ENCODE data around the gene RPLP1. TPM values are rescaled to one million over a fixed set of nuclear protein-coding genes. Genes with fewer than 3 reads are reported as not detected.

RPLP1 gene
- total RNA-seq, 1 experiment from 2014 or later, result 1,651 TPM

DNA sequence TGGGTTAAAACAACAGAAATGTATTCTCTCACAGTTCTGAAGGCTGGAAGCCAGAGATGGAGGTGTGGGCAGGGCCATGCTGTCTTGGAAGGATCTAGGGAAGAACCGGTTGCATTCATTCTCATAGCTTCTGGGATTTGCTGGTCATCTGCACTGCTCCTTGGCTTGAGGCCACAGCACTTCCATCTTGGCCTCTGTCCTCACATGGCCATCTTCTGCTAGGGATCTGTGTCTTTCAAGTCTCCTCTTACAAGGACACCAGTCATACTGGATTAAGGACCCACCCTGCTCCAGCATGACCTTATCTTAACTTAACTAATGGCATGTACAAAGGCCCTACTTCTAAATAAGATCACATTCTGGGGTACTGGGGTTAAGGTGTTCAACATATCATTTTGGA lies 47.7 kb downstream of the RPLP1 start:
- ChIA-PET POLR2A (ENCODE audit: unreplicated experiment) (no interaction called here), CTCF (no interaction called here)
- Histone ChIP-seq H3K4me1 (replicated peaks; ENCODE audit: insufficient read depth) (no peaks in the 10 kb centered on the region), H3K79me2 (ENCODE audit: low read depth) (no peaks in the 10 kb centered on the region), H2AFZ (no peak overlapping the region), H3K9me3 (ENCODE audit: insufficient read depth, low read depth) (no peaks in the 10 kb centered on the region), H3K9me2 (ENCODE audit: insufficient read depth) (no peaks in the 10 kb centered on the region), H3K36me3 (ENCODE audit: low read depth) (no peaks in the 10 kb centered on the region), H3F3A (ENCODE audit: insufficient read depth, low read depth) (no peaks in the 10 kb centered on the region), H3K4me3 (no peak overlapping the region), H3K27me3 (ENCODE audit: insufficient read depth, low read depth) (no peaks in the 10 kb centered on the region), H3K27ac (no peak overlapping the region), H4K20me1 (ENCODE audit: insufficient read depth) (no peaks in the 10 kb centered on the region), H3K4me2 (no peak overlapping the region)
- BruUV-seq (replicated peaks), result no TSS peak
- no peak for TF ChIP-seq EZH2 (IDR thresholded peaks at IDR 0.05; ENCODE audit: low read depth)
- TF ChIP-seq, protein P1, sequence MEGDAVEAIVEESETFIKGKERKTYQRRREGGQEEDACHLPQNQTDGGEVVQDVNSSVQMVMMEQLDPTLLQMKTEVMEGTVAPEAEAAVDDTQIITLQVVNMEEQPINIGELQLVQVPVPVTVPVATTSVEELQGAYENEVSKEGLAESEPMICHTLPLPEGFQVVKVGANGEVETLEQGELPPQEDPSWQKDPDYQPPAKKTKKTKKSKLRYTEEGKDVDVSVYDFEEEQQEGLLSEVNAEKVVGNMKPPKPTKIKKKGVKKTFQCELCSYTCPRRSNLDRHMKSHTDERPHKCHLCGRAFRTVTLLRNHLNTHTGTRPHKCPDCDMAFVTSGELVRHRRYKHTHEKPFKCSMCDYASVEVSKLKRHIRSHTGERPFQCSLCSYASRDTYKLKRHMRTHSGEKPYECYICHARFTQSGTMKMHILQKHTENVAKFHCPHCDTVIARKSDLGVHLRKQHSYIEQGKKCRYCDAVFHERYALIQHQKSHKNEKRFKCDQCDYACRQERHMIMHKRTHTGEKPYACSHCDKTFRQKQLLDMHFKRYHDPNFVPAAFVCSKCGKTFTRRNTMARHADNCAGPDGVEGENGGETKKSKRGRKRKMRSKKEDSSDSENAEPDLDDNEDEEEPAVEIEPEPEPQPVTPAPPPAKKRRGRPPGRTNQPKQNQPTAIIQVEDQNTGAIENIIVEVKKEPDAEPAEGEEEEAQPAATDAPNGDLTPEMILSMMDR (conservative IDR thresholded peaks at IDR 0.05), result no peak
- intact Hi-C loops (cut with micrococcal nuclease; ENCODE audit: unreplicated experiment), result no loop called here
- DNase-seq, result no peak

DNA sequence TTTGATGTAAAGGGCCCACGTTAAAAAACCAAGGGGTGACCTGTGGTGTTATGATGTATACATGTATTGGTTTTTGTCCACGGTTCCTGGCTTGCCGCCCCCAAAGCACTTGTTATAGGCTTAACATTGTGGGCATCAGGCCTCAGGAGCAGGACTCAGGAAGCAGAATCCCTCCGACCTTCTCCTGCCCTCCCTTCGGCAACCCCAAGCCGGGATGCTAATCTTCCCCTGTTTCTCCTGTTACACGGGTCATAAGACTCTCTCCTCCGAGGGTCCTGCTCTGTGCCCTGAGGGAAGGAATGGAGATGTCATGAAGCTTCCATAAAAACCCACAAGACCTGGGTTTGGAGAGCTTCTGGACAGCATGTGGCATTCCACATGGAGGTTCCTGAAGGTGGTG lies 48.8 kb downstream of the RPLP1 start:
- no peak overlapping the region for H3K4me2 ChIP-seq
- TF ChIP-seq, protein P1 (conservative IDR thresholded peaks at IDR 0.05), result no peak
- TF ChIP-seq EZH2 (IDR thresholded peaks at IDR 0.05; ENCODE audit: low read depth), result no peak
- no peak for DNase-seq
- H2AFZ ChIP-seq, result no peak overlapping the region
- CTCF ChIA-PET, result no interaction called here
- H4K20me1 ChIP-seq (ENCODE audit: insufficient read depth), result no peaks in the 10 kb centered on the region
- no peaks in the 10 kb centered on the region for H3K27me3 ChIP-seq (ENCODE audit: insufficient read depth, low read depth)
- POLR2A ChIA-PET (ENCODE audit: unreplicated experiment), result no interaction called here
- H3K9me2 ChIP-seq (ENCODE audit: insufficient read depth), result no peaks in the 10 kb centered on the region
- H3F3A ChIP-seq (ENCODE audit: insufficient read depth, low read depth), result no peaks in the 10 kb centered on the region
- H3K36me3 ChIP-seq (ENCODE audit: low read depth), result no peaks in the 10 kb centered on the region
- no peaks in the 10 kb centered on the region for H3K4me1 ChIP-seq (replicated peaks; ENCODE audit: insufficient read depth)
- intact Hi-C loops (cut with micrococcal nuclease; ENCODE audit: unreplicated experiment), result no loop called here
- H3K79me2 ChIP-seq (ENCODE audit: low read depth), result no peaks in the 10 kb centered on the region
- no peak overlapping the region for H3K4me3 ChIP-seq
- no peaks in the 10 kb centered on the region for H3K9me3 ChIP-seq (ENCODE audit: insufficient read depth, low read depth)
- no TSS peak for BruUV-seq (replicated peaks)
- H3K27ac ChIP-seq, result no peak overlapping the region

DNA sequence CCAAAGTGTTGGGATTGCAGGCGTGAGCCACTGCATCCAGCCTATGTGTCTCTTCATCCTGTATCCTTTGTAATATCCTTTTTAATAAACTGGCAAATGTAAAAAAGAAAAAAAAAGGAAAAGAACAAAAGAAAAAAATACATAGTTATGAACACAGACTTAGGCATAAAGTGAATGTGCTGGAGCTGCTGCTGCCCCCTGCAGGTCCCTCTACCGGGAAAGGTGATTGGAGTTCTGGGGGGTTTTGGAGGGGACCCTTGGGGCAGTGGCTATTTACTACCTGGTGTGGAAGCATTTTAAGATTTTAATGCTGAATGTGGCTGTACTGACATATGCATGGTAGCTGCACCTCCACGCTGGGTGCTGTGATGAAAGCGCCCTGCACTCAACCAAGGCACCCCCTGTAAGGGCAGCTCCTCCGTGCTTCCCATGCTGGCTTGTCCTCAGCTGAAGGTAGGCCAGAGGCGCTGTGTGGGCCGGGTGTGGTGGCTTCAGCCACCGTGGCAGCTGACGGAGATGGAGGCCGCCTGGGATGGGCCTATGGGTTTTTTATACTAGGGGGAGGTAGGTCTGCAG lies 49.9 kb downstream of the RPLP1 start:
- Histone ChIP-seq H3K4me2 (no peak overlapping the region), H3K79me2 (ENCODE audit: low read depth) (no peaks in the 10 kb centered on the region)
- CTCF ChIA-PET, result no interaction called here

More for the DNA sequence above, 49.9 kb downstream of the RPLP1 start:
- no peak overlapping the region for H3K27ac ChIP-seq
- H3K9me3 ChIP-seq (ENCODE audit: insufficient read depth, low read depth), result no peaks in the 10 kb centered on the region
- TF ChIP-seq EZH2 (IDR thresholded peaks at IDR 0.05; ENCODE audit: low read depth), result no peak
- TF ChIP-seq, protein P1 (conservative IDR thresholded peaks at IDR 0.05), result no peak; the same call in 1 of the 2 replicates
- no peaks in the 10 kb centered on the region for H3K36me3 ChIP-seq (ENCODE audit: low read depth)
- POLR2A ChIA-PET (ENCODE audit: unreplicated experiment), result no interaction called here
- no peak overlapping the region for H3K4me3 ChIP-seq
- DNase-seq, result no peak
- no TSS peak for BruUV-seq (replicated peaks)
- no peak overlapping the region for H2AFZ ChIP-seq
- intact Hi-C loops (cut with micrococcal nuclease; ENCODE audit: unreplicated experiment), result no loop called here
- no peaks in the 10 kb centered on the region for H3K4me1 ChIP-seq (replicated peaks; ENCODE audit: insufficient read depth)
- H3K9me2 ChIP-seq (ENCODE audit: insufficient read depth), result no peaks in the 10 kb centered on the region
- H3K27me3 ChIP-seq (ENCODE audit: insufficient read depth, low read depth), result no peaks in the 10 kb centered on the region
- H4K20me1 ChIP-seq (ENCODE audit: insufficient read depth), result no peaks in the 10 kb centered on the region
- H3F3A ChIP-seq (ENCODE audit: insufficient read depth, low read depth), result no peaks in the 10 kb centered on the region
